OCI-LY3 (cell line): ENCODE data around the gene TEX26.

Source experiments
- EZH2phosphoT487 ChIP-seq: fragments of 200-600 bp; shearing (Covaris generic); IDR thresholded peaks from 2 replicates; pipeline ENCODE4 v1.6.1; 2018; ENCODE audit warnings: antibody characterized with exemption, mixed run types, low read depth
- TF ChIP-seq, protein P1 (sequence below): fragments of 200-600, 300-600 bp; sonication (generic); IDR thresholded peaks from 2 replicates; pipeline ENCODE4 v1.5.1; 2014; ENCODE audit warnings: antibody characterized with exemption, low read length, low read depth

DNA sequence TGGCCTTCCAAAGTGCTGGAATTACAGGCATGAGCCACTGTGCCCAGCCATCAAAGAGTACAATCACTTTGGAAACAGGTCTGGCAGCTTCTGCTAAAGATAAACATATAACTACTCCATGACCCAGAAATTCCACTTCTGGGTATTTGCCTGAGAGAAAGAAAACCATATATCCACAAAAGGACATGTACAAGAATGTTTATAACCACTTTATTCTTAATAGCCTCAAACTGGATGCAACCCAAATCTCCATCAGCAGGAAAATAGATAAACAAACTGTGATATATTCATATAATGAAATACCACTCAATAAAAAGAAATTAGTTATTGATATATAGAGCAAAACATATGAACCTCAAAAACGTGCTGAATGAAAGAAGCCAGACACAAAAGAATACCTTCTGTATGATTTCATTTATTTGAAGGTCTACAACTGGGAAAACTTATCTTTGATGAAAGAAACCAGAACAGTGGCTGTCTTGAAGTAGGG, 40.5 kb downstream of the TEX26 start:
- TF ChIP-seq, protein P1, sequence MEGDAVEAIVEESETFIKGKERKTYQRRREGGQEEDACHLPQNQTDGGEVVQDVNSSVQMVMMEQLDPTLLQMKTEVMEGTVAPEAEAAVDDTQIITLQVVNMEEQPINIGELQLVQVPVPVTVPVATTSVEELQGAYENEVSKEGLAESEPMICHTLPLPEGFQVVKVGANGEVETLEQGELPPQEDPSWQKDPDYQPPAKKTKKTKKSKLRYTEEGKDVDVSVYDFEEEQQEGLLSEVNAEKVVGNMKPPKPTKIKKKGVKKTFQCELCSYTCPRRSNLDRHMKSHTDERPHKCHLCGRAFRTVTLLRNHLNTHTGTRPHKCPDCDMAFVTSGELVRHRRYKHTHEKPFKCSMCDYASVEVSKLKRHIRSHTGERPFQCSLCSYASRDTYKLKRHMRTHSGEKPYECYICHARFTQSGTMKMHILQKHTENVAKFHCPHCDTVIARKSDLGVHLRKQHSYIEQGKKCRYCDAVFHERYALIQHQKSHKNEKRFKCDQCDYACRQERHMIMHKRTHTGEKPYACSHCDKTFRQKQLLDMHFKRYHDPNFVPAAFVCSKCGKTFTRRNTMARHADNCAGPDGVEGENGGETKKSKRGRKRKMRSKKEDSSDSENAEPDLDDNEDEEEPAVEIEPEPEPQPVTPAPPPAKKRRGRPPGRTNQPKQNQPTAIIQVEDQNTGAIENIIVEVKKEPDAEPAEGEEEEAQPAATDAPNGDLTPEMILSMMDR, result no peak
- TF ChIP-seq EZH2phosphoT487, result no peak
